ENCODE data around the gene ANGPTL2.

DNA sequence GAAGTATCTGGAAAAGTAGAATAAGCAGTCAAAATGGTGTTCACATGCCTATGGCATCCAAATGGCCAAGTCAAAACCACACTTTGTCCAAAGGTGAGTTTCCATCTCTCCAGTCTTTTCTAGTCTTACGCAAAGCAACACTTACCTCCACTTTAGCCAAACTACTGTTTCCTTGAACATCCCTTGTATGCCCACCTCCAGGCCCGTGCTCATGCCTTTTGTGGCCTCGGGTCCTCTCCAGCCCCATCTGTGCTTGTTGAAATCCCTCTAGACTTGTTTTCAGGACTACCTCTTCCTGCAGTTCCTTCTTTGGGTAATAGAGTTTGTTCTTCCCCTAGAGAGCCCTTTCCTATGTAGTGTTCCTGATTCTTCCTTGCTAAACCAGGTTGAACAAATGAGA lies 61.0 kb downstream of the ANGPTL2 start:
- TF ChIP-seq NR2C2 (CRISPR knock-in tag; IDR thresholded peaks at IDR 0.05) (no peak), NR2C2 (tag; IDR thresholded peaks at IDR 0.05) (no peak), ZZZ3 (IDR thresholded peaks at IDR 0.05) (no peak), TRIM24 (IDR thresholded peaks at IDR 0.05) (no peak), PHF20 (IDR thresholded peaks at IDR 0.05; ENCODE audit: partially characterized antibody) (no peak)
- TF ChIP-seq, protein P1, sequence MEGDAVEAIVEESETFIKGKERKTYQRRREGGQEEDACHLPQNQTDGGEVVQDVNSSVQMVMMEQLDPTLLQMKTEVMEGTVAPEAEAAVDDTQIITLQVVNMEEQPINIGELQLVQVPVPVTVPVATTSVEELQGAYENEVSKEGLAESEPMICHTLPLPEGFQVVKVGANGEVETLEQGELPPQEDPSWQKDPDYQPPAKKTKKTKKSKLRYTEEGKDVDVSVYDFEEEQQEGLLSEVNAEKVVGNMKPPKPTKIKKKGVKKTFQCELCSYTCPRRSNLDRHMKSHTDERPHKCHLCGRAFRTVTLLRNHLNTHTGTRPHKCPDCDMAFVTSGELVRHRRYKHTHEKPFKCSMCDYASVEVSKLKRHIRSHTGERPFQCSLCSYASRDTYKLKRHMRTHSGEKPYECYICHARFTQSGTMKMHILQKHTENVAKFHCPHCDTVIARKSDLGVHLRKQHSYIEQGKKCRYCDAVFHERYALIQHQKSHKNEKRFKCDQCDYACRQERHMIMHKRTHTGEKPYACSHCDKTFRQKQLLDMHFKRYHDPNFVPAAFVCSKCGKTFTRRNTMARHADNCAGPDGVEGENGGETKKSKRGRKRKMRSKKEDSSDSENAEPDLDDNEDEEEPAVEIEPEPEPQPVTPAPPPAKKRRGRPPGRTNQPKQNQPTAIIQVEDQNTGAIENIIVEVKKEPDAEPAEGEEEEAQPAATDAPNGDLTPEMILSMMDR (IDR thresholded peaks at IDR 0.05 in 2 of 3, conservative IDR thresholded peaks at IDR 0.05 in 1 of 3; ENCODE audit: insufficient read depth in 2 of 3, low read depth in 1 of 3, low read length in 3 of 3) = no peak

Data from K562 (cell line).